ENCODE results near the gene PDLIM1.

GRCh38 chr10:95253007-95253406, 37.8 kb downstream of the PDLIM1 start:
- no peak for TF ChIP-seq YY1 (IDR thresholded peaks at IDR 0.05; ENCODE audit: low read depth, low read length)
- TF ChIP-seq MAFK (IDR thresholded peaks at IDR 0.05; ENCODE audit: low read depth, low read length) = no peak
- TF ChIP-seq EGR1 (IDR thresholded peaks at IDR 0.05; ENCODE audit: borderline replicate concordance, low read depth, low read length) = no peak
- no peak for TF ChIP-seq CHD2 (IDR thresholded peaks at IDR 0.05; ENCODE audit: low read length)
- TF ChIP-seq CTCF (IDR thresholded peaks at IDR 0.05; ENCODE audit: control extremely low read depth in 1 of 3, insufficient read depth in 1 of 3, low read depth in 1 of 3, low read length in 3 of 3) = no peak
- no peak for TF ChIP-seq KDM1A (IDR thresholded peaks at IDR 0.05; ENCODE audit: borderline replicate concordance, low read length)
- TF ChIP-seq KDM5A (IDR thresholded peaks at IDR 0.05; ENCODE audit: low read length) = no peak
- TF ChIP-seq SUZ12 (IDR thresholded peaks at IDR 0.05; ENCODE audit: low read length) = no peak
- no peak for TF ChIP-seq ATF2 (IDR thresholded peaks at IDR 0.05; ENCODE audit: low read length)

Data from H1 (cell line).